Measurements from ENCODE around the gene KDELR3. TPM values are rescaled to one million over a fixed set of nuclear protein-coding genes. Genes with fewer than 3 reads are reported as not detected.

The KDELR3 gene
- 0.94 TPM for total RNA-seq

- DNase-seq, result no peak
Measured at GRCh38 chr22:38467904-38468442, at the start of gene KDELR3. TSS of gene KDELR3 (plus strand) at chr22:38468096. CDS start at chr22:38468234, 138 bp downstream.

- DNase-seq, result no peak
Measured at GRCh38 chr22:38418589-38418988, 49.3 kb upstream of the KDELR3 start.

- no peak for DNase-seq
Measured at GRCh38 chr22:38419121-38419857, 48.6 kb upstream of the KDELR3 start.

- no peak for DNase-seq
Measured at GRCh38 chr22:38419858-38420160, 48.1 kb upstream of the KDELR3 start.

- DNase-seq, result no peak
Measured at GRCh38 chr22:38420734-38421133, 47.2 kb upstream of the KDELR3 start.

- peak; percentile 34 for DNase-seq
Measured at GRCh38 chr22:38422611-38423511, 45.0 kb upstream of the KDELR3 start.

GRCh38 chr22:38423512-38424503, 44.1 kb upstream of the KDELR3 start:
- DNase-seq, result no peak

- DNase-seq, result no peak
Measured at GRCh38 chr22:38424525-38425080, 43.3 kb upstream of the KDELR3 start.

GRCh38 chr22:38426628-38427027, 41.3 kb upstream of the KDELR3 start:
- DNase-seq, result no peak

GRCh38 chr22:38427465-38427864, 40.4 kb upstream of the KDELR3 start:
- no peak for DNase-seq

GRCh38 chr22:38427940-38428339, 40.0 kb upstream of the KDELR3 start:
- DNase-seq, result no peak

- no peak for DNase-seq
Measured at GRCh38 chr22:38428714-38429113, 39.2 kb upstream of the KDELR3 start.

- DNase-seq, result no peak
Measured at GRCh38 chr22:38429499-38430068, 38.3 kb upstream of the KDELR3 start.

GRCh38 chr22:38431266-38432010, 36.5 kb upstream of the KDELR3 start:
- DNase-seq, result no peak

- DNase-seq, result no peak
Measured at GRCh38 chr22:38432264-38432663, 35.6 kb upstream of the KDELR3 start.

GRCh38 chr22:38433871-38434270, 34.0 kb upstream of the KDELR3 start:
- no peak for DNase-seq

- DNase-seq, result no peak
Measured at GRCh38 chr22:38435010-38435409, 32.9 kb upstream of the KDELR3 start.

GRCh38 chr22:38435965-38436364, 31.9 kb upstream of the KDELR3 start:
- no peak for DNase-seq

- no peak for DNase-seq
Measured at GRCh38 chr22:38436629-38437395, 31.1 kb upstream of the KDELR3 start.

GRCh38 chr22:38437416-38437815, 30.5 kb upstream of the KDELR3 start:
- DNase-seq, result no peak
